K562 (cell line): ENCODE data around the gene NAIF1. TPM values are rescaled to one million over a fixed set of nuclear protein-coding genes. Genes with fewer than 3 reads are reported as not detected.
A peak's percentile ranks its signal among the peaks of the same experiment; 100 is the strongest.

Experiments used
- CHD1 ChIP-seq: fragments of 200-600 bp; sonication (generic); IDR thresholded peaks from one replicate; pipeline ENCODE4 v1.6.1; 2012; ENCODE audit warnings: mild to moderate bottlenecking, moderate library complexity, low read length, inconsistent platforms
- ESRRB ChIP-seq: fragments of 250-450 bp; sonication (Bioruptor Pico); IDR thresholded peaks from 2 replicates; pipeline ENCODE4 v1.5.0; 2020; ENCODE audit warnings: mild to moderate bottlenecking, moderate library complexity, borderline replicate concordance
- HEY1 ChIP-seq: fragments of 250-450 bp; sonication (Bioruptor Pico); IDR thresholded peaks from 2 replicates; pipeline ENCODE4 v1.5.0; 2020; ENCODE audit warnings: mild to moderate bottlenecking, moderate library complexity, borderline replicate concordance
- IRF2 ChIP-seq: sonication (generic); formaldehyde crosslinking; IDR thresholded peaks from 2 replicates; pipeline ENCODE4 v1.8.1; 2022; ENCODE audit warnings: mild to moderate bottlenecking, missing genetic modification reagents
- KDM1A ChIP-seq, 2 experiments: fragments of 450-650 bp; IDR thresholded peaks; 2 replicates each; pipeline ENCODE4 v1.6.1; 2016; ENCODE audit warnings: mild to moderate bottlenecking in 2 of 2
- PHF21A ChIP-seq: fragments of 450-650 bp; IDR thresholded peaks from 2 replicates; pipeline ENCODE4 v1.6.1; 2017; ENCODE audit warnings: low read depth, borderline replicate concordance
- PHTF2 ChIP-seq: fragments of 250-450 bp; sonication (Bioruptor Pico); IDR thresholded peaks from 2 replicates; pipeline ENCODE4 v1.5.0; 2021; ENCODE audit warnings: mild to moderate bottlenecking
- RAD21 ChIP-seq, 2 experiments: fragments of 250-450 bp in 1 of 2; fragments of 450-650 bp in 1 of 2; sonication (Bioruptor Pico) in 1 of 2; formaldehyde crosslinking in 1 of 2; IDR thresholded peaks in 1 of 2; conservative IDR thresholded peaks in 1 of 2; 2 replicates each; pipeline versions ENCODE4 v1.4.0 to v1.8.0; 2020 to 2022; ENCODE audit warnings: mild to moderate bottlenecking in 2 of 2, moderate library complexity in 1 of 2
- TCF7L2 ChIP-seq: fragments of 150-350 bp; IDR thresholded peaks from 2 replicates; pipeline ENCODE4 v1.6.1; 2016; ENCODE audit warnings: low read depth, mild to moderate bottlenecking, low read length, moderate library complexity
- ZFX ChIP-seq: sonication (generic); formaldehyde crosslinking; IDR thresholded peaks from 2 replicates; pipeline ENCODE4 v1.8.0; 2022; ENCODE audit warnings: mild to moderate bottlenecking, missing genetic modification reagents, moderate library complexity
- ZNF324 ChIP-seq: fragments of 250-450 bp; sonication (Bioruptor Pico); IDR thresholded peaks from 2 replicates; pipeline ENCODE4 v1.4.0; 2020; ENCODE audit warnings: mild to moderate bottlenecking
- ZNF707 ChIP-seq: fragments of 250-450 bp; sonication (Bioruptor Pico); conservative IDR thresholded peaks from 2 replicates; pipeline ENCODE4 v1.8.0; 2022; ENCODE audit warnings: inconsistent platforms, mild to moderate bottlenecking, moderate library complexity
- polyA plus RNA-seq, 8 experiments: library from polyadenylated mRNA; depleted of rRNA in 4 of 8; stranded (reverse) in 5 of 8; unstranded in 3 of 8; fragments of >200 nt; fragmentation: Nextera tagmentation in 2 of 8; fragmentation: Illumina TruSeq in 1 of 8; extraction: Ambion mirVana in 2 of 8; extraction: Trizol in 1 of 8; gene quantifications; 2 replicates each; pipeline versions ENCODE4 v1.2.1 to v1.2.3, GENCODE V29; 2011 to 2014; ENCODE audit warnings: inconsistent platforms in 1 of 8, missing spikeins in 1 of 8
- total RNA-seq, 7 experiments: library from RNA; depleted of rRNA in 6 of 7; stranded (reverse); fragments of >200 nt in 6 of 7; fragmentation: Illumina TruSeq in 2 of 7; extraction: Trizol in 2 of 7; gene quantifications; 2 replicates each; pipeline versions ENCODE4 v1.2.1 to v1.2.3, GENCODE V29; 2011 to 2021; ENCODE audit warnings: low replicate concordance in 1 of 7
- TF ChIP-seq, protein P1 (sequence below): fragments of 450-650 bp; formaldehyde crosslinking; IDR thresholded peaks from 2 replicates; pipeline ENCODE4 v1.4.0; 2020; ENCODE audit warnings: mild to moderate bottlenecking, mixed read lengths
- TF ChIP-seq, protein P2 (sequence below), 2 experiments: IDR thresholded peaks in 1 of 2; conservative IDR thresholded peaks in 1 of 2; 2 replicates each; pipeline ENCODE4 v1.6.1; 2016; ENCODE audit warnings: low read depth in 2 of 2, mild to moderate bottlenecking in 1 of 2, missing compliant biosample characterization in 1 of 2, missing genetic modification characterization in 1 of 2, moderate library complexity in 1 of 2
- TF ChIP-seq, protein P3 (sequence below): fragments of 150-350 bp; conservative IDR thresholded peaks from 2 replicates; pipeline ENCODE4 v1.6.1; 2014; ENCODE audit warnings: low read length
- TF ChIP-seq, protein P4 (sequence below): IDR thresholded peaks from 2 replicates; pipeline ENCODE4 v1.6.1; 2014; ENCODE audit warnings: antibody characterized with exemption

Gene NAIF1
- total and polyA plus RNA-seq, 9 of the 15 experiments (the other 6 are each of a cell fraction or from before 2014, with no cell fraction given): 4.8 to 26.6 (median 17.2) TPM

DNA sequence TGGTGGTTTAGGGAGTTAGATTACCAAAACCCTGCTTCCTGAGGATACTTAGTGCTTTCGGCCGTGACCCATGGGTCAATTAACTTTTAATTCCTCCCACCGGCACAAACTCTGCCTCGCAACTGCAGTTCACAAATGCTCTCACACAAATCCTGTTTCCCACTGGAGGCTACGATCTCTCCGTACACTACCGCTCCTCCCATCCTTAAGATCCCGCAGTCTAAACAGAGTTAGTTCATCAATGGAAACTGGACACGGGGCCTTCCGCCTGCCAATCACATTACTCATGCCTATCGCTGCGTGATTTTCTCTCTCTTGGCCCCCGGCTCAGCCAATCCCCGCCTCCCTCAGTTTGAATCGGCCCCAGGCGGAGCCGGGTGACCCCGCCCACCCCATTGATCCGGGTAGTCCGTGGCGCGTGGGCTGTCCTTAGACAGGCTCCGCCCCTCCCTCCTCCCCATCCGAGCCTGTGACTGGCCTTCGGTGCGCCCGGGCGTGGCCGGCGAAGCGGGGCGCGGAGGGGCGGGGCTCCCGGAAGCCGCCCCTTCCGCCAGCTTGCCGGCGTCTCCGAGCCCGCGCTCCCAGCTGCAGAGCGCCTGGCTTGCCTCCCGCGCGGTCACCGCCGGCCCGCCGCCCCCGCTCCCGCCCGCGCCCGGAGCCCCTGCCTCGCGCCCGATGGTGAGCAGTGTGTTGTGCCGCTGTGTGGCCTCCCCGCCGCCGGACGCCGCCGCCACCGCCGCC is 695 bp upstream of the NAIF1 start, which contains the start of gene SLC25A25 (continued):
- TF ChIP-seq, protein P1, sequence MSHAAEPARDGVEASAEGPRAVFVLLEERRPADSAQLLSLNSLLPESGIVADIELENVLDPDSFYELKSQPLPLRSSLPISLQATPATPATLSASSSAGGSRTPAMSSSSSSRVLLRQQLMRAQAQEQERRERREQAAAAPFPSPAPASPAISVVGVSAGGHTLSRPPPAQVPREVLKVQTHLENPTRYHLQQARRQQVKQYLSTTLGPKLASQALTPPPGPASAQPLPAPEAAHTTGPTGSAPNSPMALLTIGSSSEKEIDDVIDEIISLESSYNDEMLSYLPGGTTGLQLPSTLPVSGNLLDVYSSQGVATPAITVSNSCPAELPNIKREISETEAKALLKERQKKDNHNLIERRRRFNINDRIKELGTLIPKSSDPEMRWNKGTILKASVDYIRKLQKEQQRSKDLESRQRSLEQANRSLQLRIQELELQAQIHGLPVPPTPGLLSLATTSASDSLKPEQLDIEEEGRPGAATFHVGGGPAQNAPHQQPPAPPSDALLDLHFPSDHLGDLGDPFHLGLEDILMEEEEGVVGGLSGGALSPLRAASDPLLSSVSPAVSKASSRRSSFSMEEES (CRISPR knock-in tag): no peak
- TF ChIP-seq PHTF2 (CRISPR knock-in tag) (no peak), IRF2 (CRISPR knock-in tag) (no peak), PHF21A (no peak), CHD1 (peak; percentile 98), RAD21 (CRISPR knock-in tag; conservative IDR thresholded peaks at IDR 0.05 in 1 of 2, IDR thresholded peaks at IDR 0.05 in 1 of 2) (no peak), ESRRB (no peak), HEY1 (CRISPR knock-in tag) (no peak), KDM1A (IDR thresholded peaks at IDR 0.05) (no peak), ZFX (no peak), TCF7L2 (no peak), ZNF324 (CRISPR knock-in tag) (0 out of 2 replicates have a peak, but pooled peaks have one; percentile 9), ZNF707 (CRISPR knock-in tag) (no peak)
- TF ChIP-seq, protein P2, sequence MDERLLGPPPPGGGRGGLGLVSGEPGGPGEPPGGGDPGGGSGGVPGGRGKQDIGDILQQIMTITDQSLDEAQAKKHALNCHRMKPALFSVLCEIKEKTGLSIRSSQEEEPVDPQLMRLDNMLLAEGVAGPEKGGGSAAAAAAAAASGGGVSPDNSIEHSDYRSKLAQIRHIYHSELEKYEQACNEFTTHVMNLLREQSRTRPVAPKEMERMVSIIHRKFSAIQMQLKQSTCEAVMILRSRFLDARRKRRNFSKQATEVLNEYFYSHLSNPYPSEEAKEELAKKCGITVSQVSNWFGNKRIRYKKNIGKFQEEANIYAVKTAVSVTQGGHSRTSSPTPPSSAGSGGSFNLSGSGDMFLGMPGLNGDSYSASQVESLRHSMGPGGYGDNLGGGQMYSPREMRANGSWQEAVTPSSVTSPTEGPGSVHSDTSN (CRISPR knock-in tag; IDR thresholded peaks at IDR 0.05; ENCODE audit: low read depth): peak; percentile 76
- TF ChIP-seq, protein P2 (tag; conservative IDR thresholded peaks at IDR 0.05; ENCODE audit: low read depth): no peak; the same call in 1 of the 2 replicates
- TF ChIP-seq, protein P3, sequence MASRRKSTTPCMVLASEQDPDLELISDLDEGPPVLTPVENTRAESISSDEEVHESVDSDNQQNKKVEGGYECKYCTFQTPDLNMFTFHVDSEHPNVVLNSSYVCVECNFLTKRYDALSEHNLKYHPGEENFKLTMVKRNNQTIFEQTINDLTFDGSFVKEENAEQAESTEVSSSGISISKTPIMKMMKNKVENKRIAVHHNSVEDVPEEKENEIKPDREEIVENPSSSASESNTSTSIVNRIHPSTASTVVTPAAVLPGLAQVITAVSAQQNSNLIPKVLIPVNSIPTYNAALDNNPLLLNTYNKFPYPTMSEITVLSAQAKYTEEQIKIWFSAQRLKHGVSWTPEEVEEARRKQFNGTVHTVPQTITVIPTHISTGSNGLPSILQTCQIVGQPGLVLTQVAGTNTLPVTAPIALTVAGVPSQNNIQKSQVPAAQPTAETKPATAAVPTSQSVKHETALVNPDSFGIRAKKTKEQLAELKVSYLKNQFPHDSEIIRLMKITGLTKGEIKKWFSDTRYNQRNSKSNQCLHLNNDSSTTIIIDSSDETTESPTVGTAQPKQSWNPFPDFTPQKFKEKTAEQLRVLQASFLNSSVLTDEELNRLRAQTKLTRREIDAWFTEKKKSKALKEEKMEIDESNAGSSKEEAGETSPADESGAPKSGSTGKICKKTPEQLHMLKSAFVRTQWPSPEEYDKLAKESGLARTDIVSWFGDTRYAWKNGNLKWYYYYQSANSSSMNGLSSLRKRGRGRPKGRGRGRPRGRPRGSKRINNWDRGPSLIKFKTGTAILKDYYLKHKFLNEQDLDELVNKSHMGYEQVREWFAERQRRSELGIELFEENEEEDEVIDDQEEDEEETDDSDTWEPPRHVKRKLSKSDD: no peak
- TF ChIP-seq, protein P4, sequence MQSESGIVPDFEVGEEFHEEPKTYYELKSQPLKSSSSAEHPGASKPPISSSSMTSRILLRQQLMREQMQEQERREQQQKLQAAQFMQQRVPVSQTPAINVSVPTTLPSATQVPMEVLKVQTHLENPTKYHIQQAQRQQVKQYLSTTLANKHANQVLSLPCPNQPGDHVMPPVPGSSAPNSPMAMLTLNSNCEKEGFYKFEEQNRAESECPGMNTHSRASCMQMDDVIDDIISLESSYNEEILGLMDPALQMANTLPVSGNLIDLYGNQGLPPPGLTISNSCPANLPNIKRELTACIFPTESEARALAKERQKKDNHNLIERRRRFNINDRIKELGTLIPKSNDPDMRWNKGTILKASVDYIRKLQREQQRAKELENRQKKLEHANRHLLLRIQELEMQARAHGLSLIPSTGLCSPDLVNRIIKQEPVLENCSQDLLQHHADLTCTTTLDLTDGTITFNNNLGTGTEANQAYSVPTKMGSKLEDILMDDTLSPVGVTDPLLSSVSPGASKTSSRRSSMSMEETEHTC: no peak
